H7 (cell line): ENCODE data around the gene HNF1A. TPM values are rescaled to one million over a fixed set of nuclear protein-coding genes. Genes with fewer than 3 reads are reported as not detected.
A peak's percentile ranks its signal among the peaks of the same experiment; 100 is the strongest.

Experiments
- DNase-seq: peaks from one replicate; pipeline ENCODE4 v3.0.0; 2012
- H3K27me3 ChIP-seq: 2 replicates; pipeline ENCODE4 v1.6.0; 2011; ENCODE audit warnings: mild to moderate bottlenecking, low read length; ENCODE audit not compliant: control insufficient read depth, insufficient read depth
- H3K36me3 ChIP-seq: replicated peaks from 2 replicates; pipeline ENCODE4 v1.5.1; 2011; ENCODE audit warnings: low read length; ENCODE audit not compliant: control insufficient read depth, insufficient read depth
- H3K4me3 ChIP-seq: 2 replicates; pipeline ENCODE4 v1.5.1; 2011; ENCODE audit warnings: low read depth, mild to moderate bottlenecking, control low read depth, low read length, moderate library complexity; ENCODE audit not compliant: insufficient read depth
- total RNA-seq: library from RNA; depleted of rRNA; stranded (reverse); fragments of >200 nt; shearing (Covaris generic); gene quantifications from 2 replicates; pipeline ENCODE4 v1.2.3, GENCODE V29; 2014

Gene HNF1A
- total RNA-seq, 1 experiment from 2014 or later, result not detected

DNA sequence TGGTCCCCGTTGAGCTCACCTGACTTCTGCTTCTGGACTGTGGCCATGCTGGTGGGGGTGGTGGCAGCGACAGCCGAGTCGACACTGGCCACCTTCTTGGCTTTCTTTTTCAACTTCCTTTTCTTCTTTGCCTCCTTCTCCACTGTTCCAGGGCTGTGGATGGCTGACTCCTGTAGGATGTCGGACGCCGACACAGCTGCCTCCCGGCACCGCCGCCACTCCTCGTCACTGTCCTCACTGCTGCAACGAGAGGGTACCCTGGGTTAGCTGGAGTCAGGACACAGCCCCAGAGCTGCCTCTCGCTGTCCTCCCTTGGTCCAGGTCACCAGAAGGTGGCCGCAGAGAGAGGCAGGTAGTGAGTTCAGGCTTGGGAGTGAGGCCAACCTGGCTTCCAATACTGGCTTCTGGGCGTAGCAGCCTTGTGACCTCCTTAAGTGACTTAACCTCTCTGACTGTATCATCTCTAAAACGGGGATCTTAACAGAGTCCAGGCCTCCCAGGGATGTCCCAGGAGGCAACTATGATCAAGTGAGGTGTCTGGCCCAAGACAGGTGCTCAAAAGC lies 26.0 kb downstream of the HNF1A start:
- DNase-seq, result no peak
- H3K4me3 ChIP-seq, result no peak overlapping the region
- H3K36me3 ChIP-seq, result peaks cover 22% of the 10 kb centered on the region
- H3K27me3 ChIP-seq, result no peaks in the 10 kb centered on the region

GRCh38 chr12:121005346-121005815 lies 27.0 kb downstream of the HNF1A start:
- DNase-seq, result peak; percentile 85
- H3K27me3 ChIP-seq, result no peaks in the 10 kb centered on the region
- peaks cover 25% of the 10 kb centered on the region for H3K36me3 ChIP-seq
- H3K4me3 ChIP-seq, result no peak overlapping the region

DNA sequence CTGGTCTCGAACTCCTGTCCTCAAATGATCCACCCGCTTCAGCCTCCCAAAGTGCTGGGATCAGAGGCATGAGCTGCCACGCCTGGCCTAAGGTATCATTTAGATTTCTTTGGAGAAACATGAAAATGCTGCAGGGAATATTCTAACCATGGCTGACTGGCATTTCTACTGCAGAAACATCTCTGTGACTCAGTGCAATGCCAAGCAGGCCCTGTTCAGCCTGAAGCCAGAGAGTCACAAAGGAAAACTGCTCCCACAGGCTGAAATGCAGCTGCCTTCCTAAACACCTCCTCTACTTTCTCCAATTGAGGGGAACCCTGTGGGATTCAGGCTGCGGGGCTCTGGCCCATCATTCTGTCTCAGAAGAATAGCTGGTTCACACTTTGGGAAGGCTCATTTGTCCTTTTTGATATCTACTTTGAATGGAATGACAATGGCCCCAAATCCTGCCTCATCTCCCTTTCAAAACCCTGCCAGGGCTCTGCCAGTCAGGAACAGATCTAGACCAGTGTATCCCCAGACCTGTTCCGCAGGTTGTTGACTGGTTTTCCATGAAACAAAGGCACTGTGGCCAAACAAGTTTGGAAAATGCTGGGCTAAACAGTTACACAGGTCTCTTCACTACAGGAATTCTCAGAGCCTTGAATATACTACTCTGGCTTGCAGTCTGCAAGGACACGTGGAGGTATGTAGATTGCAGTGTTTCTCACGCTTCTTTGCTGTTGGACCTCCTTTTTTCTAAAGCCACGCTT lies 30.2 kb downstream of the HNF1A start:
- H3K4me3 ChIP-seq, result no peak overlapping the region
- no peaks in the 10 kb centered on the region for H3K27me3 ChIP-seq
- no peak for DNase-seq
- H3K36me3 ChIP-seq, result peaks cover 29% of the 10 kb centered on the region

GRCh38 chr12:121009741-121010140 lies 31.4 kb downstream of the HNF1A start:
- Histone ChIP-seq H3K36me3 (peaks cover 18% of the 10 kb centered on the region), H3K4me3 (no peak overlapping the region), H3K27me3 (no peaks in the 10 kb centered on the region)
- DNase-seq, result peak; percentile 67

DNA sequence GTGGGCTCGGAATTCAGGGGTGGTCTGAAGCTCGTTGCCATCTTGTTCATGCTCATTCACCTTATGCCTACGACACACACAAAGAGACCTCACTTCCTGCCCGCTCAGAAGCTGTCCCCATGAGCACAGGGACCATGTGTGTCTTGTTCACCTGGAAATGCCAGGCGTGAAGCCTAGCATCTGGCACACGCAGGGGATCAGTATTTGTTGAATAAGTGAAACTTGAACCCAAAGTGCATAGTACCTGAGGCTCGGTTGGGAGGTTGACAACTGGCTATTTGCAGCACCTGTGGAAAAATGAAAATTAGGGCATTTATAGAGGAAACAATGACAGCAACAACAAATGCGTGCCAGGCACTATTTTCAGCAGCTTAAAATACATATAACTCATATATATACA lies 32.5 kb downstream of the HNF1A start:
- no peak for DNase-seq
- Histone ChIP-seq H3K27me3 (no peaks in the 10 kb centered on the region), H3K36me3 (peaks cover 17% of the 10 kb centered on the region), H3K4me3 (no peak overlapping the region)

DNA sequence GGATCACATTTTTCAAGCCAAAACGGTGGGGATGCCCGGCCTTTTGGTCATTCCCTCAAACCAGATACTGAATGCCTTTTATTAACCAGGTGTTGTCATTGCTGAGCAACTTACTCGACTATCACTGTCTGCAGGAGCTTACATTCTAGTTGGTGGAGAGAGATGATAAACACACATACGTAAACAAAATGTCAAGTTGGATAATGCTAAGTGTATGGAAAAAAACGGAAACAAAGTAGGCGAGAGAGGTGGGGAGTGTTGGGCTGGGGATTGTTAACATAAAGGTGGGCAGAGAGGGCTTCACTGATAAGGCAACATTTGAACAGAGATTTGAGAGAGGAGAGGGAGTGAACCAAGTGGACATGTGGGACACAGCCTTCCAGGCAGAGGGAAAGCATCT lies 33.5 kb downstream of the HNF1A start:
- H3K36me3 ChIP-seq, result peaks cover 17% of the 10 kb centered on the region
- H3K4me3 ChIP-seq, result no peak overlapping the region
- no peaks in the 10 kb centered on the region for H3K27me3 ChIP-seq
- DNase-seq, result no peak

DNA sequence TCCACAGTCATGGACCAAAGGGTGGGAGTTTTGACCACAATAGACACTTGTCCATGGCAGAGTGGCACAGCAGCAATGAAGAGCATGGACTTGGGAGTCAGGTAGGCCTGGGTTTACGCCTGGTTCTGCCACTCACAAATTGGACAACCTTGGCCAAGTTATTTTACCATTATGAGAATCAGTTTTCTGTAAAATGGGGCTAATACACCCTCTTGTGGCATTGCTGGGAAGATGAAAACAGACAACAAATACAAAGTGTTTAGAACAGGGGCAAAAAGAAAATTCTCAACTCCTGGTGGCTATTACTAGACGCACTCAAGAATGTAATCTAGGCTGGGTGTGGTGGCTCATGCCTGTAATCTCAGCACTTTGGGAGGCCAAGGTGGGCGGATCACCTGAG lies 35.4 kb downstream of the HNF1A start:
- no peak for DNase-seq
- no peak overlapping the region for H3K4me3 ChIP-seq
- no peaks in the 10 kb centered on the region for H3K27me3 ChIP-seq
- H3K36me3 ChIP-seq, result peaks cover 10% of the 10 kb centered on the region

DNA sequence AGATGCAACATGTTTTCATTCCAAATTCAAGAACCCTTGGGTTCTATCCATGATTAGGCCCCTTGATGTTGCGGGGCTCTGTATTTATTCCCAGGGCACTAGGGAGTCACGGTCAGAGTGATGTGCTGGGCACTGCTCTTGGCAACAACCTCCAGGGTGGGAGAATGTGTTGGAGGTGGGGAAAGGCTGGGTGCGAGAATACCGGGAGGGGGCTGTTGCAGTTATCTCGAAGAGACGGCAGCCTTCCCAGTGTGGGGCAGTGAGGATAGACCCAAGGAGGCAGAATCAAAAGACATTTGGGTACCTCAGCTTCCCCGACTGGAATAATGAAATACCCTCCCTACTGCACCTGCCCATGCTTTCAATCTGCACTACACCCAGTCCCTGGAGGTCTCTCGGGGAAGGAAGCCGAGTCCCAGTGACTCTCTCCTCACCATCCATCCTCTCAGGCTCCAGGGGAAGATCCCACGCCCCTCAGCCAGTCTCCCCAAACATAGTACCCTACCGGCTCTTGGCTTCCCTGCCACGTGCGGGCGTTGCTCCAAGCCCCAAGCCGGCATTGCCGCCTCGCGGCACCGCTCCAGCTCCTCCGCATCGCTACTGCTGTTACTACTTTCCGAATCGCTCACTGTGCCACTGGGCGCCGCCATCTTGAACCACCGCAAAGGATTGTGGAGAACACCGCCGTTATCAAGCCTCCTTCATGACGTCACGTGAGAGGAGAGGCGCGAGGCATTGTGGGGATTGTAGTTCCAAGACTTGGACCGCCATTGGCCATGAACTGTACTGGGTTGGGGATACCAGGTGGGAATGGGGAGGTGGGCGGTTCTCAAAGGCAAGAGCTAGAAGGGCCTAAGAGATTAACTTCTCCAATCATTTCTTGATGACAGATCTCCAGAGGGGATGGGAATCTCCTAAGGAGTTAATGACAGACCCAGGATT lies 37.8 kb downstream of the HNF1A start, which contains the start of gene C12orf43:
C12orf43 (minus strand) TSS at position 663 of the 942 bp plus-strand sequence; CDS start at position 650, 13 bp downstream.
- Histone ChIP-seq H3K36me3 (no peaks in the 10 kb centered on the region; the same call in 1 of the 2 replicates), H3K27me3 (no peaks in the 10 kb centered on the region), H3K4me3 (peak within 1 kb of the TSS; percentile 74)
- DNase-seq, result peak; percentile 92

DNA sequence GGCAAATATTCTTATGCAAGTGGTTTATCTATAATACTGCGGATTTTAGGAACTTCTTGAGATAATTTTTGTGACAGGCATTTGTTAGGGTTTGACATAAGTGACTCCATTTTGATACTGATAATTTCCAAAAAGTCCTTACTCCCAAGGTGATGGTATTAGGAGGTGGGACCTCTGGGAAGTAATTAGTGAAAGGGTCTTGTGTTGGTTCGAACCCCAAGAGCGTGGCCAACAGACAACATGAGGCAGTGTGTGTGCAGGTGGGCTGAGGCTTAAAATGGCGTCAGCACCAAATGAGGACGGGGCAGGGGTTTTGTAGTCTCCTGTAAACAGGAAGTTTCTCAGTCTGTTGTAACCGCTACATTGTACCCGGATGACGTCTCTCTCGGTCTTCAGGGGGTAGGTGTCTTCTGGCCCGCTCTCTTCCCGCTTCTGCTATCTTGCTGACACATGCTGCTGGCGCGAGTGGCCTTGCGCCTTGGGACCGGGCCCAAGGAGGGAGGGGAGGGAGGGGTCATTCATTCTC lies 39.7 kb downstream of the HNF1A start:
- no peak overlapping the region for H3K4me3 ChIP-seq
- H3K27me3 ChIP-seq, result no peaks in the 10 kb centered on the region
- no peak for DNase-seq
- no peaks in the 10 kb centered on the region for H3K36me3 ChIP-seq

- DNase-seq, result no peak
- Histone ChIP-seq H3K4me3 (no peak overlapping the region), H3K27me3 (no peaks in the 10 kb centered on the region), H3K36me3 (no peaks in the 10 kb centered on the region)
These were observed 40.7 kb downstream of the HNF1A start for GRCh38 chr12:121018860-121019617.

GRCh38 chr12:121021754-121022153 lies 43.4 kb downstream of the HNF1A start:
- no peaks in the 10 kb centered on the region for H3K36me3 ChIP-seq
- no peaks in the 10 kb centered on the region for H3K27me3 ChIP-seq
- DNase-seq, result no peak
- H3K4me3 ChIP-seq, result no peak overlapping the region

DNA sequence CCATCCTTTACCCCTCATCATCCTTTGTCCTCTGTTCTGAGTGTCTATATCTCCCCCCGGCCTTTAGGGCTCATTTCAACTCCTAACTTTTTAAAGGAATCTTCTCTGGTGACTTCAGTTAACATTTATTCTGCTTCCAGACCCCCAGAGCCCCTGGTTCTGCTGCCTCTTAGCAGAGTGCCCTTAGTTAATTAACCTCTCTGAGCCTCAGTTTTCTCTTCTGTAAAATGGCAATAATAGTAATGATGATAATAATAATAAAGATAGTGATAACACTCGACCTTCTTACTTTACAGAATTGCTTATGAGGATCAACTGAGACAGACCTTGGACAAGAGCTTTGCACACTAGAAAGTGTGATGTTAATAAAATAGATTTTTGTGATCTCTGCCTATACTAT lies 44.4 kb downstream of the HNF1A start:
- Histone ChIP-seq H3K36me3 (no peaks in the 10 kb centered on the region), H3K4me3 (no peak overlapping the region), H3K27me3 (no peaks in the 10 kb centered on the region)
- DNase-seq, result no peak

DNA sequence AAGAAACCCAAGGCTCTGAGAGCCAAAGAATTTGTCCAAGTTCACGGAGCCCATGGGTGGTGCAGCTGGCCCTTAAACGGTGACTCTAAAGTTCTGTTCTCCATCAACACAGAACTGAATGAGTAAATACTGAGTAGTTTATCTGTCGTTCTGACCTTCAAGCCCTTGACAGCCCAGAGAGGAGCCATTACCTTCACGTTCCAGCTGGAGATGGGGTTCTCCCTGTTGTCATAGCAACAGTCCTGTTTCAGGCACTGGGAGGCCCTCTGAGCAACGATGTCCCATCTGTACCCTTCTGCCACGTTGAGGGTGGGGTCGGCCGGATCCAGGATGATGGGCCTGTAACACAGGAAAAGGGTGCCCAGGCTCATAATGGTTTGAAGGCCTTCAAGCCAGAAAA lies 45.5 kb downstream of the HNF1A start:
- no peak for DNase-seq
- Histone ChIP-seq H3K36me3 (no peaks in the 10 kb centered on the region), H3K4me3 (no peak overlapping the region), H3K27me3 (no peaks in the 10 kb centered on the region)
